Retina (tissue), 1 donor: ENCODE measurements around the gene GADD45B.
"Not testable (repeated sequence)": the region's sequence is repeated elsewhere in the genome, so short reads cannot be mapped to it uniquely, and the experiment has no call there.

Source experiments
- DNase-seq: peaks from one replicate; pipeline ENCODE4 v3.0.0-alpha.2; 2016

GADD45B gene

GRCh38 chr19:2444251-2445002 lies 31.5 kb upstream of the GADD45B start:
- no peak for DNase-seq

DNA sequence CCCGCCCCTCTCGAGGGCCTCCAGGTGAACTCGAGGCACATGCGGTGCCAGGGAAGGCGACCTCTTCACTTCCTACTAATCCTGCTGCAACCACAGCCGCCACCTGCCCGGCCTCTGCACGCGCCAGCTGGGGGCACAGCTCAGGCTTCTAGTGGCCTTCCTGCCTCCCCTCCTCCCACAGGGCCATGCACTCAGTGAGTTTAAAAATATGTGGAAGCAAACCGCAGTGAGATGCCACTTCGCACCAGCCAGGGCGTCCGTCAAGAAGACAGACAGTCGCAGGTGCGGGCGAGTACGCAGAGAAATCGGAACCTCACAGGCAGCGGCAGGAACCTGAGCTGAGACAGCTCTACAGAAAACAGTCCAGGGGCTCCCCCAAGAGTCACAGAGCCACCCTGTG lies 29.5 kb upstream of the GADD45B start:
- DNase-seq = peak; percentile 49

- no peak for DNase-seq
These were observed 26.9 kb upstream of the GADD45B start for GRCh38 chr19:2449019-2449418.

- no peak for DNase-seq
These were observed 24.8 kb upstream of the GADD45B start for GRCh38 chr19:2451138-2451537.

- no peak for DNase-seq
These were observed 24.2 kb upstream of the GADD45B start for GRCh38 chr19:2451741-2452140.

DNA sequence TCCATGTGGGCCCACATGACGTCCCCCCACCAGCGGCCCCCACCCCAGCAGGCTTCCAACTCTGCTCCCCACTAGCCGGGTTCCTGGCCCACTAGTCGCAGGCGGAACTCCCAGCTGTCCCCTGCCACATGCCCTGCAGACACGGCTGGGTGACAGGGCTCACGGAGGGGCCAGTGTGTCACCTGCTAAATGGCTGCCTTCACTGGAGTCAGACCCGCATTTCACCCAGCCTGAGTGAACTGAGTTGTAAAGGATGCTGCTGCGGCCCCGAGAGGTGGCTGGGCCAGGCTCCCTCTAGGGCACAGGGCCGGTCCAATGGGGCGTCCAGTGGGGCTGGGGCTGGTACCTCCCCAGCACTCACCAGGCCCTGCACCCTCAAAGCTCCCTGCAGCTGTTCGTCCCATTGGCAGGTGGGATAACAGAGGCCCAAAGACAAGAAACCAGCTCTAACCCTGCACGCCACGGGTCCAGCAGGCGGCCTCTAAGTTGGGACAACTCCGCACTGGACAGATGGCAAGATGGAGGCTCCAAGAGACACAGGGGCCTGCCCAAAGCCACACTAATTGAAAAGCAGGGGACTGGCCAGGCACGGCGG lies 22.4 kb upstream of the GADD45B start:
- DNase-seq = no peak

GRCh38 chr19:2454199-2454961 lies 21.5 kb upstream of the GADD45B start:
- no peak for DNase-seq

DNA sequence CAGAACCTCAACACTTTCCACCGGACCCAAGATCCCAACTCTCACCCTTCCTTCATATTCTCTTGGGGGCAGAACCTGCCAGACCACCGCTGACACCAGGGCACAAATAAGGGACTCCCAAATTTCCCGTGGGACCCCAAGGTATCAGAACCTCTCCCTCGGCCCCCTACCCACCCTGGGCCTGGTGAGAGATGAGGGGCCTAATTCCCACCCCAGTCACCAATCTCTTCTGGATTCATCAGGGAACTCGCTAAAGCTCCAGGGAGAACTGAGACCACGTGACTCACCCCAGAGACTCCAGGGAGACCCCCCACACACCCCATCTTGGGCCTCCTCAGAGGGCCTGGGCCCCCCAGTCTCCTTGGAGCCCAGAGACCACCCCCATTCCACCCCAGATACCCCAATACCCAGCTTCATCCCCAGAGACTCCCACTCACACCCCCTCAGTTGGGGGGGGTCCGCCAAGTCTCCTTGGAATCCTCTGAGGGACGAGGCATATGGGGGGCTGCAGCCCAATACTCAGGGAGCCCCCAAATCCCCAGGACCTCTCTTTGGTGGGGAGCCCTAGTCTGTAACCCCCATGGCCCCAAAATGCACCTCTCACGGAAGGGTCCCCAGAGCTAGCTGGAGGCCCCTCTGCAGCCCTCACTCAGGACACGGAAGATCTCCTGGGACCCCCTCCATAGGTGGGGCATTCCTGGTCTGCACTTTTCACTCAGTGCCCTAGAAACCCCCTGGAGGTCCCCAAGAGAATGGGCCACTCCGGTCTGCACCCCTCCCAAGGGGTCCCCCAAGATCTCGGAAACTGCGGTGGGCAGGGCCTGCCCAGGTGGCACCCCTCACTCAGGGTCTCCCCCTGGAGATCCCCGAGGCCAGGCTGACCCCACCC lies 20.7 kb upstream of the GADD45B start:
- DNase-seq = no peak

GRCh38 chr19:2455851-2456570 lies 19.9 kb upstream of the GADD45B start:
- DNase-seq = no peak

GRCh38 chr19:2457394-2458037 lies 18.4 kb upstream of the GADD45B start:
- DNase-seq = no peak

GRCh38 chr19:2458054-2458453 lies 17.9 kb upstream of the GADD45B start:
- no peak for DNase-seq

DNA sequence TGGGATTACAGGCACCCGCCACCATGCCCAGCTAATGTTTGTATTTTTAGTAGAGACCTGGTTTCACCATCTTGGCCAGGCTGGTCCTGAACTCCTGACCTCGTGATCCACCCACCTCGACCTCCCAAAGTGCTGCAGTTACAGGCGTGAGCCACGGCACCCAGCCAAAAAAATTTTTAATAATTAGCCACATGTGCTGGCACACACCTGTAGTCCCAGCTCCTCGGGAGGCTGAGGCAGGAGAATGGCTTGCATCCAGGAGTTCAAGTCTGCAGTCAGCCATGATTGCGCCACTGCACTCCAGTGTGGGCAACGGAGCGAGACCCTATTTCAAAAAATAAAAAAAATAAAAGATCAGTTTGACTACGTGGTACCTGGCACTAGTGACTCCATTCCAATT lies 17.2 kb upstream of the GADD45B start:
- not testable (repeated sequence) for DNase-seq

GRCh38 chr19:2460245-2460644 lies 15.7 kb upstream of the GADD45B start:
- no peak for DNase-seq

DNA sequence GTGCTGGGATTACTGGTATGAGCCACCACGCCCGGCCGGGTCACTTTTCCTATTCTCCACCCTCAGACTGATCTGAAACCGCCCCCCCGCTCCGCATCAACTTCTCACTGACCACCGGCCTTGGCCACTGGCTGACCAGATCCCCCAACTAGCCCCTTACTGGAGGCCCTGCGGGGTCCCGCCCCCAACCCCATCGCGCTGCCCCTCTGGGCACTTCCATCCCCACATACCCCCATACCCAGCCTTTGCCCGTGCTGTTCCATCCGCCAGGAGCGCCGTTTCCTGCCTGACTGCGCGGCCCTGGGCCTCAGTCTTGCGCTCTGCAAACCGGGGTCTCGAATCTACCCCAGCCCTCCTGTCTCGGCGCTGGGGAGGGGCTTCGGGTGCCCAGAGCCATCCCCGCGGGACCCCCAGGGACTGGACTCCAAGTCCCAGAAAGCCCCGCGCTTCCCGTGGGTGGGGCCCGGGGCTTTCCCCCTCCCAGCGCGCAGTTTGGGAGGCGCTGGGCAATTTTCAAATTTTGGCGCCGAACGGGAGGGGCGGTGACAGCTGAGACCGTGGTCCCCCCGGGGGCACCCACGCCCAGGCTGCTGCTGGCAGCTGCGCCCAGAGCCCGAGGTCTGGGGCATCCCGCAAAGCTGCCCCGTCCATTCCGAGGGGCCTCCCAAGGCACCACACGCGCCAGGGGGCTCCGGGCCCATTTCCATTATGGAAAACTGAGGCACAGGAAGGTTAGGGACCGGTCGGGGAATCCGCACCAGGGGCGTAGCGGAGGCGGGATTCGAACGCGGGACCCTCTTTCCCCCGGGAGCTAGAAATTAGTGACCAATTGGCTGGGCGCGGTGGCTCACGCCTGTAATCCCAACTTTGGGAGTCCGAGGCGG lies 13.9 kb upstream of the GADD45B start:
- DNase-seq = peak; percentile 65

DNA sequence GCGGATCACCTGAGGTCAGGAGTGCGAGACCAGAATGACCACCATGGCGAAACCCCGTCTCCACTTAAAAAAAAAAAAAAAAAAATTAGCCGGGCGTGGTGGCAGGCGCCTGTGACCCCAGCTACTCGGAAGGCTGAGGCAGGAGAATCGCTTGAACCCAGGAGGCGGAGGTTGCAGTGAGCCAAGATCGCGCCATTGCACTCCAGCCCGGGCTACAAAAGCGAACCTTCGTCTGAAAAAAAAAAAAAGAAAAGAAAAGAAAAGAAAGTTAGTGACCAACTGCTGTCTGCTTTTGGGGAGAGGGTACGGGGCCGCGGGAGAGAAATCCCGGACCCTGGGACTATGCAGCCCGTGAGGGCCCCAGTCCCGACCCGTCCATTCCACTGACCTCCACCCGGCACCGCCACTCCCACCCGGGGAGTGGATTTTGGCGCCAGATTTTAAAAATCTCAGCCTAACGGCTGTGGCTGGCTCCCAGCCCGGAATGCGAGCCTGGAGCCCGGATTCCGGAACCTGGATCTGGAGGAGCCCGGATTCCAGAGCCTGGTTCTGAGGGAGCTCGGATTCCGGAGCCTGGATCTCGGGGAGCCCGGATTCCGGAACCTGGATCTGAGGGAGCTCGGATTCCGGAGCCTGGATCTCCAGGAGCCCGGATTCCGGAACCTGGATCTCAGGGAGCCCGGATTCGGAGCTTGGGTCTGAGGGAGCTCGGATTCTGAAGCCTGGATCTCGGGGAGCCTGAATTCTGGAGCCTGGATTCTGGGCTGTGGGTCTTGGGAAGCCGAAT lies 13.1 kb upstream of the GADD45B start:
- peak; percentile 91 for DNase-seq

- not testable (repeated sequence) for DNase-seq
These were observed 12.2 kb upstream of the GADD45B start for GRCh38 chr19:2463694-2464093.

GRCh38 chr19:2464389-2464788 lies 11.5 kb upstream of the GADD45B start:
- DNase-seq = no peak

- DNase-seq = no peak
These were observed 7.3 kb upstream of the GADD45B start for GRCh38 chr19:2468596-2468995.

DNA sequence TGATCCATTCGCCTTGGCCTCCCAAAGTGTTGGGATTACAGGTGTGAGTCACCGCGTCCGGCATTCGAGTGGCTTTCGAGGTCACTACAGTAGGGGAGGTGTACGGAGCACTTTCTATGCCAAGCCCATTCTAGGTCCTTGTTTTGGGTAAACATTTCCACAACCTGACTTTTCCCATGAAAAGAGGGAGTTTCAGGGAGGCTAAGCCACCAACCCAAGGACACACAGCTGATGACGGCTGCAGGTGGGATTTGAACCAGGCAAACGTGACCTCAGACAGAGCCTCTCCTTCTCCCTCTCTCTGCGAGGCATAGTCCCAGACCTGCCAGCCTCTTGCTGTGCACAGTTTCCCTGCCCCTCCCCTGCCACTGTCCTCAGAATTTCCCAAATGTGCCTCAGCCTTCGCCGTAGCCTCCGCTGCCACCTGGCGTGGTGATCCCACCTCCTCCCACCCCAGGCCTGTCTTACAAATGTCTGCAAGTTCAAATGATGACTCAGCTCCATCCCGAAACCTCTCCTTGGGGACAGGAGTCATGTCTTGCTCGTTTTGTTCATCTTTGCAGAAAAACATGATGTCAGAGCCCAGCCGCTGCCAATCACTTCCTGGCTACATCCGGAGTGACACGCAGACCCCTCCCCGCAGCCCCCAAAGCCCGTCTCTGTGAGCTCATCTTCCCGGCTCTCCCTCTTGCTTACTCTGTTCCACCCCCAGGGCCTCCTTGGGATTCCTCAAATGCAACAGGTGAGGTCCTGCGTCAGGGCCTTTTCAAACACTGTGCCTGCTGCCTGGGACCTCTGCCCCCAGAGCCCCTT lies 6.6 kb upstream of the GADD45B start:
- DNase-seq = no peak
